Measurements from ENCODE around the gene CNBP. TPM values are rescaled to one million over a fixed set of nuclear protein-coding genes. Genes with fewer than 3 reads are reported as not detected.

The CNBP gene
- total RNA-seq, 1 experiment from 2014 or later: 266 TPM

DNA sequence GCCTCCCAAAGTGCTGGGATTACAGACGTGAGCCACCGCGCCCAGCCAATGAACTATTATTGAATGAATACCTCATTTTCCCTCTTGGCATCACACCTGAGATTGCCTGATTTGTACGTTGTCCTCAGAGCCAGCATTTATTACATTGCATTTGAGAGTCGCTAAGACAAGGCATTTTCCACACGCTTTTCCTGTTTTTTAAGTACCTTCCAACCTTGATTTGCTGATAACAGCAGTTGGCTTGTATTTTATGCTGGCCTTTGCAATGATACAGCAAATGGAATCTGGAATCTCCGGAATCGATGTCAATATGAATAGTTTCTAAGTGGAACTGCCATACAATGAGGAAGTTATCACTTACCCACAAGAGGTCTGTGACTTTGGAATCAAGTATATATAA, 15.7 kb upstream of the CNBP start:
- BruUV-seq (replicated peaks): no TSS peak
- Histone ChIP-seq H3K9me3 (no peaks in the 10 kb centered on the region), H3K36me3 (ENCODE audit: control insufficient read depth, insufficient read depth, low read length) (no peaks in the 10 kb centered on the region), H3K27me3 (replicated peaks; ENCODE audit: control insufficient read depth, insufficient read depth, low read length) (no peaks in the 10 kb centered on the region), H3K4me3 (ENCODE audit: low read depth, low read length) (no peak overlapping the region), H3K4me1 (no peaks in the 10 kb centered on the region)
- H3K36me3 Mint-ChIP-seq (ENCODE audit: insufficient read depth, unreplicated experiment): no peaks in the 10 kb centered on the region
- CTCF ChIA-PET: no interaction called here
- H3K4me3 Mint-ChIP-seq (ENCODE audit: unreplicated experiment): no peak overlapping the region
- peaks cover 2% of the 10 kb centered on the region for H3K27me3 Mint-ChIP-seq (ENCODE audit: insufficient read depth, unreplicated experiment)
- DNase-seq: no peak
- no peak overlapping the region for H3K27ac Mint-ChIP-seq (ENCODE audit: unreplicated experiment)
- TF ChIP-seq, protein P1, sequence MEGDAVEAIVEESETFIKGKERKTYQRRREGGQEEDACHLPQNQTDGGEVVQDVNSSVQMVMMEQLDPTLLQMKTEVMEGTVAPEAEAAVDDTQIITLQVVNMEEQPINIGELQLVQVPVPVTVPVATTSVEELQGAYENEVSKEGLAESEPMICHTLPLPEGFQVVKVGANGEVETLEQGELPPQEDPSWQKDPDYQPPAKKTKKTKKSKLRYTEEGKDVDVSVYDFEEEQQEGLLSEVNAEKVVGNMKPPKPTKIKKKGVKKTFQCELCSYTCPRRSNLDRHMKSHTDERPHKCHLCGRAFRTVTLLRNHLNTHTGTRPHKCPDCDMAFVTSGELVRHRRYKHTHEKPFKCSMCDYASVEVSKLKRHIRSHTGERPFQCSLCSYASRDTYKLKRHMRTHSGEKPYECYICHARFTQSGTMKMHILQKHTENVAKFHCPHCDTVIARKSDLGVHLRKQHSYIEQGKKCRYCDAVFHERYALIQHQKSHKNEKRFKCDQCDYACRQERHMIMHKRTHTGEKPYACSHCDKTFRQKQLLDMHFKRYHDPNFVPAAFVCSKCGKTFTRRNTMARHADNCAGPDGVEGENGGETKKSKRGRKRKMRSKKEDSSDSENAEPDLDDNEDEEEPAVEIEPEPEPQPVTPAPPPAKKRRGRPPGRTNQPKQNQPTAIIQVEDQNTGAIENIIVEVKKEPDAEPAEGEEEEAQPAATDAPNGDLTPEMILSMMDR (IDR thresholded peaks at IDR 0.05; ENCODE audit: insufficient read depth in 1 of 2, low read depth in 1 of 2, low read length in 1 of 2, severe bottlenecking in 1 of 2, unreplicated experiment in 1 of 2): no peak
- no peaks in the 10 kb centered on the region for H3K4me1 Mint-ChIP-seq (ENCODE audit: low read depth, unreplicated experiment)
- H3K9me3 Mint-ChIP-seq (ENCODE audit: unreplicated experiment): no peaks in the 10 kb centered on the region
- intact Hi-C loops (cut with micrococcal nuclease; ENCODE audit: unreplicated experiment): no loop called here
- POLR2A ChIA-PET: no interaction called here

DNA sequence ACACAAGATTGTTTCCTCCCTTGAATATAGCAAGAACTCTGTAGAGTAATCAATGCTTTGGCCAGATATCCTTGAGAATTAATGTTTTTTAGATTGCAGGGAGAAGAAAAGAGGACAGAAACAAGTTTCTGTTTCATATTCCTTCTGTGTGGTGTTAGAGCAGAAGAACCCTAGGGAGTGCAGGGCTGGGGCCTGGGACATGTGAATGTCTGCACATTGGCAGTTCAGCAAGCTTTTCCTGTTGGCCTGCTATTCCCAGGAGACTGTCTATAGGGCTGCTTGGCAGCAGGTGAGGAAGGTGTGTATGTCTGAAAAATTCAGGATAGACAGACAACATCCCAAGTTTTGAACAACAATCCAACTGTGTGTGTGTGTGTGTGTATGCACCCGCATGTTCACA, 13.6 kb upstream of the CNBP start:
- Histone ChIP-seq H3K4me3 (ENCODE audit: low read depth, low read length) (no peak overlapping the region), H3K4me1 (no peaks in the 10 kb centered on the region), H3K27me3 (replicated peaks; ENCODE audit: control insufficient read depth, insufficient read depth, low read length) (no peaks in the 10 kb centered on the region), H3K9me3 (no peaks in the 10 kb centered on the region), H3K36me3 (ENCODE audit: control insufficient read depth, insufficient read depth, low read length) (no peaks in the 10 kb centered on the region)
- ChIA-PET CTCF (no interaction called here), POLR2A (no interaction called here)
- Mint-ChIP-seq H3K27ac (ENCODE audit: unreplicated experiment) (no peak overlapping the region), H3K4me1 (ENCODE audit: low read depth, unreplicated experiment) (no peaks in the 10 kb centered on the region), H3K36me3 (ENCODE audit: insufficient read depth, unreplicated experiment) (no peaks in the 10 kb centered on the region), H3K4me3 (ENCODE audit: unreplicated experiment) (no peak overlapping the region), H3K9me3 (ENCODE audit: unreplicated experiment) (no peaks in the 10 kb centered on the region), H3K27me3 (ENCODE audit: insufficient read depth, unreplicated experiment) (peaks cover 2% of the 10 kb centered on the region)
- no TSS peak for BruUV-seq (replicated peaks)
- TF ChIP-seq, protein P1 (IDR thresholded peaks at IDR 0.05; ENCODE audit: insufficient read depth in 1 of 2, low read depth in 1 of 2, low read length in 1 of 2, severe bottlenecking in 1 of 2, unreplicated experiment in 1 of 2): no peak
- intact Hi-C loops (cut with micrococcal nuclease; ENCODE audit: unreplicated experiment): no loop called here
- DNase-seq: no peak

DNA sequence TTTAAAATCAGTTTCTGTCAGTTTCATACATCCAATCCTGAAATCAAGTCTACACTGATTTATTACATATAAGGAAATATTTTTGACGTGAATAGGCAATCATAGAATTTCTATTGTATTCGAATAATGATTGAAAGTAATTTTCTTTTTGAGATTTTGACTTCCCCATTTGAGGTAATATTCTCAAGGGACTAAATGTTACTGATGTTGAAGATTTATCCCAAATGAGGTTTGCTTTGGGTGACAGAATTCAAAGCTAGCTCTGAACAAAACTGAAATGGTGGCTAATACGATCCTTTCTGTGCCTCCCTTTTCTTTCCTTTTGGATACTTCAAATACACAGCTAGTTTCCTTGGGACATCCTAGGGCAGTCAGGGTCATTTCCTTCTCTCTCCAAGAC, 12.9 kb upstream of the CNBP start:
- TF ChIP-seq, protein P1 (IDR thresholded peaks at IDR 0.05; ENCODE audit: insufficient read depth in 1 of 2, low read depth in 1 of 2, low read length in 1 of 2, severe bottlenecking in 1 of 2, unreplicated experiment in 1 of 2): no peak
- no peaks in the 10 kb centered on the region for H3K9me3 Mint-ChIP-seq (ENCODE audit: unreplicated experiment)
- DNase-seq: no peak
- peaks cover 2% of the 10 kb centered on the region for H3K27me3 Mint-ChIP-seq (ENCODE audit: insufficient read depth, unreplicated experiment)
- no peak overlapping the region for H3K4me3 ChIP-seq (ENCODE audit: low read depth, low read length)
- no peaks in the 10 kb centered on the region for H3K36me3 ChIP-seq (ENCODE audit: control insufficient read depth, insufficient read depth, low read length)
- H3K9me3 ChIP-seq: no peaks in the 10 kb centered on the region
- no TSS peak for BruUV-seq (replicated peaks)
- no peaks in the 10 kb centered on the region for H3K4me1 Mint-ChIP-seq (ENCODE audit: low read depth, unreplicated experiment)
- no peaks in the 10 kb centered on the region for H3K36me3 Mint-ChIP-seq (ENCODE audit: insufficient read depth, unreplicated experiment)
- ChIA-PET CTCF (no interaction called here), POLR2A (no interaction called here)
- no peak overlapping the region for H3K27ac Mint-ChIP-seq (ENCODE audit: unreplicated experiment)
- H3K4me1 ChIP-seq: no peaks in the 10 kb centered on the region
- intact Hi-C loops (cut with micrococcal nuclease; ENCODE audit: unreplicated experiment): no loop called here
- H3K4me3 Mint-ChIP-seq (ENCODE audit: unreplicated experiment): no peak overlapping the region
- no peaks in the 10 kb centered on the region for H3K27me3 ChIP-seq (replicated peaks; ENCODE audit: control insufficient read depth, insufficient read depth, low read length)
